ENCODE results near the gene LDLR. TPM values are rescaled to one million over a fixed set of nuclear protein-coding genes. Genes with fewer than 3 reads are reported as not detected.
A peak's percentile ranks its signal among the peaks of the same experiment; 100 is the strongest.
"Not testable (repeated sequence)": the region's sequence is repeated elsewhere in the genome, so short reads cannot be mapped to it uniquely, and the experiment has no call there.

The LDLR gene
- polyA plus RNA-seq, 2 of the 4 experiments (the other 2 are of a cell fraction): 29.2 to 55.8 TPM

DNA sequence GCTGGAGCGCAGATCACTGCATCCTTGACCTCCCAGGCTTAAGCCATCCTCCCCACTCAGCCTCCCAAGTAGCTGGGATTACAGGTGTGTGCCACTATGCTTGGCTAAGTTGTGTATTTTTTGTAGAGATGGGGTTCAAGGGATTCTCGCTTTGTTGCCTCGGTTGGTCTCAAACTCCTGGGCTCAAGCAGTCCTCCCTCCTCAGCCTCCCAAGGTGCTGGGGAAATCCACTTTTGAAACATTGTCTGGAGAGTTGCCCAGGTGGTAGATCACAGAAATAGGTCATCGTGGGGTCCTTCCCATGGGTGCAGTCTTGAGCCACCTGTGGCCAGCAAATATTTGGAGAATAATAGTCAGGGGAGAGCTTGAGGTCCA, 5.2 kb downstream of the LDLR start:
- ChIA-PET CTCF (interaction anchor here (0.6 to 2.1 kb wide), 7 partner anchors 11 to 158 kb away, joined by 3 to 9 read pairs (median 4); no protein-coding TSS in a partner anchor), POLR2A (interaction anchor here (0.7 kb wide), 1 partner anchor 1856 kb away, joined by 3 read pairs; no protein-coding TSS in a partner anchor)
- H3K4me1 ChIP-seq: peaks cover 47% of the 10 kb centered on the region
- FAIRE-seq: no peak
- 0 out of 3 replicates have a peak overlapping the region, but pooled peaks have one; percentile 10 for H3K4me3 ChIP-seq
- no peaks in the 10 kb centered on the region for H3K9me3 ChIP-seq
- TF ChIP-seq JUNB (IDR thresholded peaks at IDR 0.05): no peak
- no peak for TF ChIP-seq GATA3 (IDR thresholded peaks at IDR 0.05; ENCODE audit: borderline replicate concordance)
- no peak for TF ChIP-seq TP53 (CRISPR knock-in tag; IDR thresholded peaks at IDR 0.05)
- TF ChIP-seq, protein P1, sequence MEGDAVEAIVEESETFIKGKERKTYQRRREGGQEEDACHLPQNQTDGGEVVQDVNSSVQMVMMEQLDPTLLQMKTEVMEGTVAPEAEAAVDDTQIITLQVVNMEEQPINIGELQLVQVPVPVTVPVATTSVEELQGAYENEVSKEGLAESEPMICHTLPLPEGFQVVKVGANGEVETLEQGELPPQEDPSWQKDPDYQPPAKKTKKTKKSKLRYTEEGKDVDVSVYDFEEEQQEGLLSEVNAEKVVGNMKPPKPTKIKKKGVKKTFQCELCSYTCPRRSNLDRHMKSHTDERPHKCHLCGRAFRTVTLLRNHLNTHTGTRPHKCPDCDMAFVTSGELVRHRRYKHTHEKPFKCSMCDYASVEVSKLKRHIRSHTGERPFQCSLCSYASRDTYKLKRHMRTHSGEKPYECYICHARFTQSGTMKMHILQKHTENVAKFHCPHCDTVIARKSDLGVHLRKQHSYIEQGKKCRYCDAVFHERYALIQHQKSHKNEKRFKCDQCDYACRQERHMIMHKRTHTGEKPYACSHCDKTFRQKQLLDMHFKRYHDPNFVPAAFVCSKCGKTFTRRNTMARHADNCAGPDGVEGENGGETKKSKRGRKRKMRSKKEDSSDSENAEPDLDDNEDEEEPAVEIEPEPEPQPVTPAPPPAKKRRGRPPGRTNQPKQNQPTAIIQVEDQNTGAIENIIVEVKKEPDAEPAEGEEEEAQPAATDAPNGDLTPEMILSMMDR (IDR thresholded peaks at IDR 0.05): no peak
- no peak for ATAC-seq
- peak overlapping the region; percentile 43 to 97; a peak in 4 of 6 replicates for H3K27ac ChIP-seq
- WGBS (ENCODE audit: missing lambda C conversion rate): 64% methylated on average over 4 of the region's 4 CpGs
- DNase-seq (ENCODE audit: low read depth in 1 of 2, low spot score in 1 of 2): no peak
- H3K4me2 ChIP-seq: peak overlapping the region; percentile 75

GRCh38 chr19:11096210-11096841, 7.1 kb downstream of the LDLR start:
- DNase-seq (ENCODE audit: low read depth in 1 of 2, low spot score in 1 of 2) (no peak), FAIRE-seq (no peak), ATAC-seq (no peak)
- peaks cover 43% of the 10 kb centered on the region for H3K4me1 ChIP-seq
- no peak overlapping the region for H3K4me3 ChIP-seq
- ChIA-PET CTCF (interaction anchor here (1.4 to 2.0 kb wide), 2 partner anchors 30 to 285 kb away, joined by 3 to 5 read pairs; no protein-coding TSS in a partner anchor), POLR2A (no interaction called here)
- no peaks in the 10 kb centered on the region for H3K9me3 ChIP-seq
- TF ChIP-seq, protein P2, sequence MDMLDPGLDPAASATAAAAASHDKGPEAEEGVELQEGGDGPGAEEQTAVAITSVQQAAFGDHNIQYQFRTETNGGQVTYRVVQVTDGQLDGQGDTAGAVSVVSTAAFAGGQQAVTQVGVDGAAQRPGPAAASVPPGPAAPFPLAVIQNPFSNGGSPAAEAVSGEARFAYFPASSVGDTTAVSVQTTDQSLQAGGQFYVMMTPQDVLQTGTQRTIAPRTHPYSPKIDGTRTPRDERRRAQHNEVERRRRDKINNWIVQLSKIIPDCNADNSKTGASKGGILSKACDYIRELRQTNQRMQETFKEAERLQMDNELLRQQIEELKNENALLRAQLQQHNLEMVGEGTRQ (IDR thresholded peaks at IDR 0.05): no peak
- TF ChIP-seq RNF2 (IDR thresholded peaks at IDR 0.05; ENCODE audit: borderline replicate concordance, low read depth) (no peak), HDAC2 (IDR thresholded peaks at IDR 0.05) (no peak), MAFK (IDR thresholded peaks at IDR 0.05; ENCODE audit: partially characterized antibody) (no peak), RAD21 (conservative IDR thresholded peaks at IDR 0.05 in 1 of 2, IDR thresholded peaks at IDR 0.05 in 1 of 2) (no peak), EHMT2 (IDR thresholded peaks at IDR 0.05; ENCODE audit: low read depth) (peak; percentile 78), NFE2L2 (conservative IDR thresholded peaks at IDR 0.05; ENCODE audit: low read length) (no peak)
- WGBS (ENCODE audit: missing lambda C conversion rate): 93% methylated on average over 10 of the region's 10 CpGs
- no peak overlapping the region for H3K4me2 ChIP-seq
- 0 out of 6 replicates have a peak overlapping the region, but pooled peaks of 1 of the 2 experiments have one; percentile 23 for H3K27ac ChIP-seq

GRCh38 chr19:11097367-11097766, 8.1 kb downstream of the LDLR start:
- H3K4me1 ChIP-seq: peaks cover 33% of the 10 kb centered on the region
- FAIRE-seq; H3K4me2 ChIP-seq; DNase-seq (ENCODE audit: low read depth in 1 of 2, low spot score in 1 of 2); H3K4me3 ChIP-seq; H3K27ac ChIP-seq; POLR2A ChIA-PET; ATAC-seq; H3K9me3 ChIP-seq: not testable (repeated sequence)
- 97% methylated on average over 6 of the region's 6 CpGs for WGBS (ENCODE audit: missing lambda C conversion rate)
- CTCF ChIA-PET: interaction anchor here (0.7 to 2.0 kb wide), 3 partner anchors 23 to 94 kb away, joined by 3 to 5 read pairs (median 4); no protein-coding TSS in a partner anchor

DNA sequence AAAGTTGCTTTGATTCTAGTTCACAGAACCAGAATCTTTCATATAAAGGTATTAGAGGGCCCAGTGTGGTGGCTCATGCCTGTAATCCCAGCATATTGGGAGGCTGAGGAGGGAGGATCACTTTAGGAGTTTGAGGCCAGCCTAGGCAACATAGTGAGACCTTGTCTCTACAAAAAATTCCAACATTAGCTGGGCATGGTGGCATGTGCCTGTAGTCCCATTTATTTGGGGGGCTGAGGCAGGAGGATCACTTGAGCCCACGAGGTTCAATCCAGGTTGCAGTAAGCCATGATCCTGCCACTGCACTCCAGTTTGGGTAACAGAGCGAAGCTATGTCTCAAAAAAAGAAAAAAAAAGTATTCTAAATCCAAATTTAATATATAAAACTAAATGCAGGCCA, 9.1 kb downstream of the LDLR start:
- TF ChIP-seq NFE2L2 (conservative IDR thresholded peaks at IDR 0.05; ENCODE audit: low read length) (no peak), MAZ (IDR thresholded peaks at IDR 0.05; ENCODE audit: borderline replicate concordance, low read depth, low read length) (no peak), MAX (IDR thresholded peaks at IDR 0.05) (no peak), EHMT2 (IDR thresholded peaks at IDR 0.05; ENCODE audit: low read depth) (no peak), FOXS1 (CRISPR knock-in tag; IDR thresholded peaks at IDR 0.05) (no peak), HOXB5 (CRISPR knock-in tag; IDR thresholded peaks at IDR 0.05) (no peak), SREBF2 (IDR thresholded peaks at IDR 0.05) (no peak)
- TF ChIP-seq, protein P3, sequence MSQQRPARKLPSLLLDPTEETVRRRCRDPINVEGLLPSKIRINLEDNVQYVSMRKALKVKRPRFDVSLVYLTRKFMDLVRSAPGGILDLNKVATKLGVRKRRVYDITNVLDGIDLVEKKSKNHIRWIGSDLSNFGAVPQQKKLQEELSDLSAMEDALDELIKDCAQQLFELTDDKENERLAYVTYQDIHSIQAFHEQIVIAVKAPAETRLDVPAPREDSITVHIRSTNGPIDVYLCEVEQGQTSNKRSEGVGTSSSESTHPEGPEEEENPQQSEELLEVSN (IDR thresholded peaks at IDR 0.05; ENCODE audit: borderline replicate concordance, low read depth): no peak
- 96% methylated on average over 2 of the region's 2 CpGs for WGBS (ENCODE audit: missing lambda C conversion rate)
- FAIRE-seq: no peak
- Histone ChIP-seq H3K4me3 (no peak overlapping the region), H3K4me2 (no peak overlapping the region), H3K9me3 (no peaks in the 10 kb centered on the region), H3K27ac (no peak overlapping the region), H3K4me1 (peaks cover 25% of the 10 kb centered on the region)
- POLR2A ChIA-PET: no interaction called here
- no peak for ATAC-seq
- no peak for DNase-seq (ENCODE audit: low read depth in 1 of 2, low spot score in 1 of 2)
- CTCF ChIA-PET: interaction anchor here (2.0 kb wide), 1 partner anchor 28 kb away, joined by 5 read pairs; no protein-coding TSS in a partner anchor
